Measurements from ENCODE around the gene SCAPER. TPM values are rescaled to one million over a fixed set of nuclear protein-coding genes. Genes with fewer than 3 reads are reported as not detected.

Gene SCAPER
- total and polyA plus RNA-seq, 2 donors (not counting 1 experiment from before 2014, with no cell fraction given) = 8.3 to 61.6 TPM

- no peak overlapping the region for H3K4me2 ChIP-seq (replicated peaks; ENCODE audit: low read depth, low read length, poor library complexity, severe bottlenecking)
- no peaks in the 10 kb centered on the region for H4K20me1 ChIP-seq (ENCODE audit: control insufficient read depth, insufficient read depth, low read length, poor library complexity, severe bottlenecking)
- H3K27ac ChIP-seq (ENCODE audit: low read length in 2 of 2) = no peak overlapping the region
- no peak for TF ChIP-seq CTCF (IDR thresholded peaks at IDR 0.05)
- no peak for TF ChIP-seq EZH2 (IDR thresholded peaks at IDR 0.05; ENCODE audit: borderline replicate concordance, insufficient read depth, low read depth, low read length, poor library complexity, severe bottlenecking)
- H2AFZ ChIP-seq (ENCODE audit: insufficient read depth, low read depth, low read length, poor library complexity, severe bottlenecking) = no peak overlapping the region
- intact Hi-C loops (cut with micrococcal nuclease) = no loop called here
- CTCF ChIA-PET = no interaction called here
- ATAC-seq (ENCODE audit: low read depth) (no peak), DNase-seq (no peak)
- no peaks in the 10 kb centered on the region for H3K79me2 ChIP-seq (ENCODE audit: control insufficient read depth, insufficient read depth, low read length)
- no peaks in the 10 kb centered on the region for H3K4me1 ChIP-seq (ENCODE audit: control insufficient read depth in 2 of 2, insufficient read depth in 2 of 2, low read length in 2 of 2)
- H3K4me1 Mint-ChIP-seq = no peaks in the 10 kb centered on the region
- H3K9me3 ChIP-seq (ENCODE audit: control extremely low read depth in 1 of 3, control insufficient read depth in 2 of 3, insufficient read depth in 1 of 3, low read length in 2 of 3) = peaks cover 0 to 8% (median 0%) of the 10 kb centered on the region in 3 donors
- POLR2A ChIA-PET = no interaction called here
- no peaks in the 10 kb centered on the region for H3K27me3 Mint-ChIP-seq
- H3K27ac Mint-ChIP-seq = no peak overlapping the region
- peaks cover 9% of the 10 kb centered on the region for H3K9me3 Mint-ChIP-seq (ENCODE audit: insufficient read depth)
- H3K36me3 ChIP-seq (replicated peaks in 1 of 2; ENCODE audit: control extremely low read depth in 1 of 2, control insufficient read depth in 1 of 2, extremely low read depth in 1 of 2, insufficient read depth in 2 of 2, low read length in 1 of 2) = peaks cover 0 to 2% of the 10 kb centered on the region in 2 experiments
- H3K27me3 ChIP-seq (replicated peaks in 1 of 4; ENCODE audit: control extremely low read depth in 1 of 4, control insufficient read depth in 3 of 4, insufficient read depth in 4 of 4, low read length in 3 of 4) = no peaks in the 10 kb centered on the region
- no peak overlapping the region for H3K9ac ChIP-seq (ENCODE audit: low read length)
- H3K4me3 Mint-ChIP-seq = no peak overlapping the region
- no peak overlapping the region for H3K4me3 ChIP-seq (ENCODE audit: control extremely low read depth in 1 of 5, extremely low read depth in 1 of 5, insufficient read depth in 1 of 5, low read depth in 2 of 5, low read length in 4 of 5)
- WGBS (ENCODE audit: insufficient coverage) = no CpG with 5 or more reads among the region's 1 CpG
Observed at GRCh38 chr15:76555247-76555646, 349.9 kb downstream of the SCAPER start.

GRCh38 chr15:76553564-76553963, 351.6 kb downstream of the SCAPER start:
- Histone ChIP-seq H3K79me2 (ENCODE audit: control insufficient read depth, insufficient read depth, low read length) (no peaks in the 10 kb centered on the region), H3K27me3 (replicated peaks in 1 of 4; ENCODE audit: control extremely low read depth in 1 of 4, control insufficient read depth in 3 of 4, insufficient read depth in 4 of 4, low read length in 3 of 4) (no peaks in the 10 kb centered on the region), H3K4me3 (ENCODE audit: control extremely low read depth in 1 of 5, extremely low read depth in 1 of 5, insufficient read depth in 1 of 5, low read depth in 2 of 5, low read length in 4 of 5) (no peak overlapping the region), H2AFZ (ENCODE audit: insufficient read depth, low read depth, low read length, poor library complexity, severe bottlenecking) (no peak overlapping the region), H3K4me1 (ENCODE audit: control insufficient read depth in 2 of 2, insufficient read depth in 2 of 2, low read length in 2 of 2) (no peaks in the 10 kb centered on the region), H3K9me3 (ENCODE audit: control extremely low read depth in 1 of 3, control insufficient read depth in 2 of 3, insufficient read depth in 1 of 3, low read length in 2 of 3) (peaks cover 0 to 8% (median 1%) of the 10 kb centered on the region in 3 donors), H3K4me2 (replicated peaks; ENCODE audit: low read depth, low read length, poor library complexity, severe bottlenecking) (no peak overlapping the region), H3K36me3 (replicated peaks in 1 of 2; ENCODE audit: control extremely low read depth in 1 of 2, control insufficient read depth in 1 of 2, extremely low read depth in 1 of 2, insufficient read depth in 2 of 2, low read length in 1 of 2) (peaks cover 0 to 2% of the 10 kb centered on the region in 2 experiments), H4K20me1 (ENCODE audit: control insufficient read depth, insufficient read depth, low read length, poor library complexity, severe bottlenecking) (no peaks in the 10 kb centered on the region), H3K27ac (ENCODE audit: low read length in 2 of 2) (no peak overlapping the region), H3K9ac (ENCODE audit: low read length) (no peak overlapping the region)
- ChIA-PET POLR2A (no interaction called here), CTCF (no interaction called here)
- DNase-seq = no peak
- intact Hi-C loops (cut with micrococcal nuclease) = no loop called here
- Mint-ChIP-seq H3K4me1 (no peaks in the 10 kb centered on the region), H3K9me3 (ENCODE audit: insufficient read depth) (peaks cover 9% of the 10 kb centered on the region), H3K27ac (no peak overlapping the region), H3K4me3 (no peak overlapping the region), H3K27me3 (no peaks in the 10 kb centered on the region)
- 97% methylated on average over 2 of the region's 2 CpGs for WGBS (ENCODE audit: insufficient coverage)
- ATAC-seq (ENCODE audit: low read depth) = no peak
- TF ChIP-seq EZH2 (IDR thresholded peaks at IDR 0.05; ENCODE audit: borderline replicate concordance, insufficient read depth, low read depth, low read length, poor library complexity, severe bottlenecking) (no peak), CTCF (IDR thresholded peaks at IDR 0.05) (no peak)
